ENCODE data around the gene POLQ.
"Not testable (repeated sequence)": the region's sequence is repeated elsewhere in the genome, so short reads cannot be mapped to it uniquely, and the experiment has no call there.

The POLQ gene

DNA sequence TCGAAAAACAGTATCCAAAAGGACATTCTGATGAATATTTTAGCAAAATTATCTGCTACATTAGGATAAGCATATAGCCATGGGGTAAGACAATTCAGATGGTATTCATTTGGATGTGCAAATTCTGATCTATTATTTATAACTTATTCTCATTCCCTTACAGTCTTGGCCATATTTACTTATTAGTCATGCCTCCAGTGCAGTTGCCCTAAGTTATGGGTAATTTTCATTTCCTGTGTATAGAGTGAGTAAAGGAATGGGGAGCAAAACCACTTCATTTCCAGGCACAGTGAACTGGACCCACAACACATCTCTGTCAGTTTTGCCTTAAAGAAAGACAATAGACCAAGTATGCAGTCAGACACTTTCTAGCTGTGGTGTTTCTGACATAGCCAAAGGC lies 134.3 kb downstream of the POLQ start:
- no peak for DNase-seq

DNA sequence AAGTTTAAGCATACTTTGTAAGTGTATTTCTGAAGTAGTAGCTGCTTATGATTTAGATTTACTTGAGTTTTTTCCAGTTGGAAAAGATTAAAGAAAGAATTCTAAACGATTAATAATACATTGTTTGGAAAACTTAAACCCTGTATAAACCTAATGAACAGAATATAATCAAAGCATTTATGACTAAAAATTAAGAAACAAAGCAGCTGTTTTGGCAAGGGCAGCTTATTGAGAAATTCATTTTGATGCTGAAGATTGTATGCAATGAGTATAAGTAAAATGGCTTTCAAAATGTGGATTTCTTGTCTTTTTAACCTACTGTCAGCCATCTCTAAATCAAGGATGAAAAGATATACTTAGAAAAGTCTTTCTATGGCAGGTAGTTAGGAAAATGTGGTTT lies 140.2 kb downstream of the POLQ start:
- DNase-seq = no peak

DNA sequence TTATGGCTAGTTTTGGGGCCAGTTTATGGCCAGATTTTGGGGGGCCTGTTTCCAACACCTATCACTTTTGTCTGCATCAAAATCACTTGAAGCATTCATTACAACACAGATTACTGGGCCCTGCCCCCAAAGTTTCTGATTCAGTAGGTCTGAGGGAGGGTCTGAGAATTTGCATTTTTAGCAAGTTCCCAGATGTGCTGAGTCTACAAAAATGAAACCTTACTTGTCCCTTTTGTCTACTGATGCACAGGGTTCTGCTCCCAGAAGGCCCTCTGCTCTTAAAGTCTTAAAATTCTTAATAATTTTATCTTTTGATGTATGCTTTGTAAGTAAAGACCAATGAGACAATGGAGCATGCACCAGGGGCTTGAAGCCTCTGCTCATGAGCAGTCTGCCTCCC lies 146.0 kb downstream of the POLQ start:
- no peak for DNase-seq

DNA sequence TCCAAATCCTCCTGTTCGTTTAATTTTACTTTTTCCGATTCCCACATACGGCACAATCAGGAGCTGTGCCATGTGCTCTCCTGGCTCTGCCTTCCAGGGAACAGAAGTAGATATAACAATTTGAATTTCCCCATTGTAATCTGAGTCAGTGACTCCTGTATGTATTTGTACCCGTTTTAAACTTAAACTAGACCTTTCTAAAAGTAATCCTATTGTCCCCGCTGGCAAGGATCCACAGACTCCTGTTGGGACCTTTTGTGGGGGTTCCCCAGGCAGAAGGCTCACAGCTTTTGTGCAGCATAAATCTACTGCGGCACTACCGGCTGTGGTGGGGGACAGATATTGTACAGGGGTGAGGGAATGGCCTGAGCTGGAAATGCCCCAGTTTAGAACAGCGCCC lies 147.7 kb downstream of the POLQ start:
- DNase-seq = not testable (repeated sequence)

DNA sequence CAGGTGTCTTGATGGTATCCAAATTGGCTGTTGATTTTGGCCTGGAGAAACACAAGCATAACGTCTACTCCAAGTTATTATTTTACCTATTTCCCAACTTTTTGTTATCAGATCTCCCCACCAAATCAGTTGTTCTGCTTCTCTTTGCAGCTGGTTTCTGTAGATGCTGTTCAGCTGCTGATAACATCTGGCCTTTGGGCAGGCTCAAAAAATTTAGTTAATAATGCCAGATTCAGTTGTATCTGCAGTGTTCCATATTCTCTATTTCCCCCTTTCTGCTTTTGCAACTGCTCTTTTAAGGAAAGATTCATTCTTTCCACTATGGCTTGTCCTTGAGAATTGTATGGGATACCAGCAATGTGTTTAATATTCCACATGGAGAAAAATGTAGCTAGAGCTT lies 149.8 kb downstream of the POLQ start:
- DNase-seq = not testable (repeated sequence)

DNA sequence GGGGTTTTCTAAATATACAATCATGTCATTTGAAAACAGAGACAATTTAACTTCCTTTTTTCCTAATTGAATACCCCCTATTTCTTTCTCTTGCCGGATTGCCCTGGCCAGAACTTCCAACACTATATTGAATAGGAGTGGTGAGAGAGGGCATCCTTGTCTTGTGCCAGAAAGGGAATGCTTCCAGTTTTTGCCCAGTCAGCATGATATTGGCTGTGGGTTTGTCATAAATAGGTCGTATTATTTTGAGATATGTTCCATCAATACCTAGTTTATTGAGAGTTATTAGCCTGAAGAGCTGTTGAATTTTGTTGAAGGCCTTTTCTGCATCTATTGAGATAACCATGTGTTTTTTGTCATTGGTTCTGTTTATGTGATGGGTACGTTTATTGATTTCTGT lies 157.5 kb downstream of the POLQ start:
- DNase-seq = not testable (repeated sequence)
